CD4-positive, CD25-positive, alpha-beta regulatory T cell (primary cell): Measurements from ENCODE around the gene INPPL1. TPM values are rescaled to one million over a fixed set of nuclear protein-coding genes. Genes with fewer than 3 reads are reported as not detected.

Experiments
- ATAC-seq, 2 donors: fragments of 150-1000 bp; cut with Tn5 transposase; one replicate each; pipeline ENCODE4 v1.10.0; 2021; ENCODE audit warnings: low read depth in 2 of 2, moderate number of reproducible peaks in 2 of 2, moderate library complexity in 1 of 2
- DNase-seq, 3 donors: peaks; one replicate each; pipeline versions ENCODE4 v3.0.0 to v3.0.0-alpha.2; 2012 to 2022; ENCODE audit warnings: mixed read lengths in 1 of 3
- H3K27ac ChIP-seq: one replicate; pipeline ENCODE4 v1.7.0; 2013; ENCODE audit warnings: mild to moderate bottlenecking, low read length; ENCODE audit not compliant: insufficient read depth, poor library complexity, severe bottlenecking
- H3K27me3 ChIP-seq: one replicate; pipeline ENCODE4 v1.7.0; 2013; ENCODE audit warnings: low read length; ENCODE audit not compliant: control insufficient read depth, insufficient read depth
- H3K36me3 ChIP-seq: one replicate; pipeline ENCODE4 v1.7.0; 2013; ENCODE audit warnings: mild to moderate bottlenecking, low read length, moderate library complexity; ENCODE audit not compliant: control insufficient read depth, insufficient read depth
- H3K4me1 ChIP-seq: 2 replicates; pipeline ENCODE4 v1.7.0; 2013; ENCODE audit warnings: mild to moderate bottlenecking, low read length; ENCODE audit not compliant: insufficient read depth, control insufficient read depth, poor library complexity, severe bottlenecking
- H3K4me3 ChIP-seq: one replicate; pipeline ENCODE4 v1.7.0; 2013; ENCODE audit warnings: low read depth, mild to moderate bottlenecking, low read length, moderate library complexity
- H3K9me3 ChIP-seq, 2 experiments: 1 replicate in 1 of 2; 2 replicates in 1 of 2; pipeline ENCODE4 v1.7.0; 2013; ENCODE audit warnings: low read length in 2 of 2, mild to moderate bottlenecking in 1 of 2, moderate library complexity in 1 of 2; ENCODE audit not compliant: control insufficient read depth in 2 of 2
- H3K27ac Mint-ChIP-seq, 3 donors: one replicate each; pipeline ENCODE4 v1.8.0; 2020 to 2022; ENCODE audit warnings: mild to moderate bottlenecking in 3 of 3, mixed read lengths in 3 of 3, moderate library complexity in 2 of 3
- H3K27me3 Mint-ChIP-seq: one replicate; pipeline ENCODE4 v1.8.0; 2022; ENCODE audit warnings: mild to moderate bottlenecking, mixed read lengths
- H3K36me3 Mint-ChIP-seq: one replicate; pipeline ENCODE4 v1.8.0; 2020; ENCODE audit warnings: mixed read lengths
- H3K4me1 Mint-ChIP-seq, 4 donors: one replicate each; pipeline ENCODE4 v1.8.0; 2020 to 2022; ENCODE audit warnings: mixed read lengths in 4 of 4, mild to moderate bottlenecking in 1 of 4
- H3K4me3 Mint-ChIP-seq, 4 donors: one replicate each; pipeline ENCODE4 v1.8.0; 2020 to 2022; ENCODE audit warnings: mild to moderate bottlenecking in 4 of 4, mixed read lengths in 4 of 4, moderate library complexity in 3 of 4
- H3K9me3 Mint-ChIP-seq, 7 donors: one replicate each; pipeline ENCODE4 v1.8.0; 2020 to 2022; ENCODE audit warnings: mixed read lengths in 7 of 7, mild to moderate bottlenecking in 3 of 7, moderate library complexity in 2 of 7
- polyA plus RNA-seq, 4 donors: library from polyadenylated mRNA; unstranded; fragments of 300-500 nt; fragmentation: Illumina TruSeq; gene quantifications; one replicate each; pipeline ENCODE4 v1.2.3, GENCODE V29; 2021
- total RNA-seq: library from RNA; stranded (reverse); gene quantifications from one replicate; pipeline ENCODE4 v1.2.3, GENCODE V29; 2022

The INPPL1 gene
- total and polyA plus RNA-seq, 5 donors from 2014 or later = 3.6 to 101 (median 4.3) TPM

- peaks cover 5% of the 10 kb centered on the region for H3K36me3 Mint-ChIP-seq
These were observed 15.4 kb downstream of the INPPL1 start for GRCh38 chr11:72239849-72240460.

GRCh38 chr11:72240461-72241290, 16.1 kb downstream of the INPPL1 start:
- ATAC-seq = no peak
- Mint-ChIP-seq H3K4me1 (peaks cover 5 to 37% (median 19%) of the 10 kb centered on the region in 4 donors), H3K9me3 (peaks cover 0 to 3% (median 0%) of the 10 kb centered on the region in 7 donors), H3K27ac (no peak overlapping the region), H3K4me3 (peak overlapping the region; percentile 4 to 78 (median 67)), H3K27me3 (peaks cover 45% of the 10 kb centered on the region), H3K36me3 (no peaks in the 10 kb centered on the region)
- DNase-seq = peak in 1 of 3 donors; percentile 18
- H3K9me3 ChIP-seq = no peaks in the 10 kb centered on the region
- H3K27ac ChIP-seq = no peak overlapping the region
- peaks cover 25% of the 10 kb centered on the region for H3K4me1 ChIP-seq
- H3K27me3 ChIP-seq = peaks cover 19% of the 10 kb centered on the region
- no peak overlapping the region for H3K4me3 ChIP-seq
- peaks cover 11% of the 10 kb centered on the region for H3K36me3 ChIP-seq

More at GRCh38 chr11:72239849-72240460, 15.4 kb downstream of the INPPL1 start:
- H3K4me1 ChIP-seq = peaks cover 25% of the 10 kb centered on the region
- no peaks in the 10 kb centered on the region for H3K9me3 ChIP-seq
- no peak for ATAC-seq
- H3K4me3 ChIP-seq = no peak overlapping the region
- H3K27me3 ChIP-seq = peaks cover 16% of the 10 kb centered on the region
- peak overlapping the region; percentile 4 to 78 (median 65) for H3K4me3 Mint-ChIP-seq
- H3K27ac Mint-ChIP-seq = no peak overlapping the region
- no peak overlapping the region for H3K27ac ChIP-seq
- peaks cover 45% of the 10 kb centered on the region for H3K27me3 Mint-ChIP-seq
- H3K36me3 ChIP-seq = peaks cover 13% of the 10 kb centered on the region
- H3K9me3 Mint-ChIP-seq = peaks cover 0 to 3% (median 0%) of the 10 kb centered on the region in 7 donors
- H3K4me1 Mint-ChIP-seq = peaks cover 5 to 37% (median 19%) of the 10 kb centered on the region in 4 donors
- no peak for DNase-seq

- H3K4me3 Mint-ChIP-seq = peak overlapping the region in 2 of 4 donors; percentile 42 to 56
- ATAC-seq = no peak
- H3K9me3 Mint-ChIP-seq = peaks cover 0 to 3% (median 0%) of the 10 kb centered on the region in 7 donors
- peaks cover 25% of the 10 kb centered on the region for H3K4me1 ChIP-seq
- DNase-seq = no peak
- H3K27ac Mint-ChIP-seq = no peak overlapping the region
- peaks cover 5 to 37% (median 19%) of the 10 kb centered on the region in 4 donors for H3K4me1 Mint-ChIP-seq
- no peak overlapping the region for H3K4me3 ChIP-seq
- peaks cover 22% of the 10 kb centered on the region for H3K27me3 ChIP-seq
- H3K36me3 ChIP-seq = peaks cover 7% of the 10 kb centered on the region
- no peaks in the 10 kb centered on the region for H3K36me3 Mint-ChIP-seq
- no peak overlapping the region for H3K27ac ChIP-seq
- H3K9me3 ChIP-seq = no peaks in the 10 kb centered on the region
- peaks cover 45% of the 10 kb centered on the region for H3K27me3 Mint-ChIP-seq
These were observed 16.8 kb downstream of the INPPL1 start for GRCh38 chr11:72241291-72241781.

GRCh38 chr11:72242141-72242540, 17.6 kb downstream of the INPPL1 start:
- Mint-ChIP-seq H3K4me1 (peaks cover 5 to 37% (median 19%) of the 10 kb centered on the region in 4 donors), H3K27ac (no peak overlapping the region), H3K27me3 (peaks cover 45% of the 10 kb centered on the region), H3K4me3 (no peak overlapping the region), H3K9me3 (peaks cover 0 to 3% (median 0%) of the 10 kb centered on the region in 7 donors), H3K36me3 (no peaks in the 10 kb centered on the region)
- Histone ChIP-seq H3K36me3 (no peaks in the 10 kb centered on the region), H3K27ac (no peak overlapping the region), H3K27me3 (peaks cover 30% of the 10 kb centered on the region), H3K4me3 (no peak overlapping the region), H3K9me3 (no peaks in the 10 kb centered on the region), H3K4me1 (peaks cover 25% of the 10 kb centered on the region)
- ATAC-seq (no peak), DNase-seq (no peak)

- no peaks in the 10 kb centered on the region for H3K9me3 ChIP-seq
- Mint-ChIP-seq H3K4me1 (peaks cover 5 to 37% (median 19%) of the 10 kb centered on the region in 4 donors), H3K9me3 (peaks cover 0 to 3% (median 0%) of the 10 kb centered on the region in 7 donors), H3K36me3 (no peaks in the 10 kb centered on the region), H3K4me3 (peak overlapping the region in 1 of 4 donors; percentile 62), H3K27ac (no peak overlapping the region), H3K27me3 (peaks cover 45% of the 10 kb centered on the region)
- ATAC-seq = no peak
- no peaks in the 10 kb centered on the region for H3K36me3 ChIP-seq
- H3K27me3 ChIP-seq = peaks cover 33% of the 10 kb centered on the region
- DNase-seq = no peak
- H3K4me1 ChIP-seq = peaks cover 25% of the 10 kb centered on the region
- H3K4me3 ChIP-seq = no peak overlapping the region
- H3K27ac ChIP-seq = no peak overlapping the region
These were observed 18.8 kb downstream of the INPPL1 start for GRCh38 chr11:72243173-72244059.

- H3K4me3 Mint-ChIP-seq = peak within 1 kb of the TSS in 2 of 4 donors; percentile 62 to 81
- Histone ChIP-seq H3K4me3 (no peak within 1 kb of the TSS), H3K9me3 (no peaks in the 10 kb centered on the region), H3K27ac (no peak within 1 kb of the TSS), H3K27me3 (peaks cover 33% of the 10 kb centered on the region), H3K4me1 (peaks cover 25% of the 10 kb centered on the region), H3K36me3 (no peaks in the 10 kb centered on the region)
- peaks cover 0 to 3% (median 0%) of the 10 kb centered on the region in 7 donors for H3K9me3 Mint-ChIP-seq
- H3K4me1 Mint-ChIP-seq = peaks cover 5 to 37% (median 16%) of the 10 kb centered on the region in 4 donors
- H3K27me3 Mint-ChIP-seq = peaks cover 40% of the 10 kb centered on the region
- ATAC-seq = no peak
- no peak within 1 kb of the TSS for H3K27ac Mint-ChIP-seq
- DNase-seq = no peak
- no peaks in the 10 kb centered on the region for H3K36me3 Mint-ChIP-seq
These were observed 19.4 kb downstream of the INPPL1 start, which contains the start of gene PHOX2A for GRCh38 chr11:72244060-72244360. TSS of gene PHOX2A (minus strand) at chr11:72244176. CDS start at chr11:72244004, 172 bp downstream.
